K562 (cell line): ENCODE measurements around the gene DNAJB2. TPM values are rescaled to one million over a fixed set of nuclear protein-coding genes. Genes with fewer than 3 reads are reported as not detected.

ENCODE experiments used
- ARNT ChIP-seq, 2 experiments: fragments of 450-650 bp; IDR thresholded peaks; 2 replicates each; pipeline ENCODE4 v1.6.1; 2016; ENCODE audit warnings: mild to moderate bottlenecking in 1 of 2
- CC2D1A ChIP-seq: fragments of 450-650 bp; IDR thresholded peaks from 2 replicates; pipeline ENCODE4 v1.6.1; 2017; ENCODE audit warnings: mild to moderate bottlenecking
- CREM ChIP-seq: IDR thresholded peaks from 2 replicates; pipeline ENCODE4 v1.6.1; 2014; ENCODE audit warnings: antibody characterized with exemption, low read depth
- DACH1 ChIP-seq: fragments of 450-650 bp; IDR thresholded peaks from 2 replicates; pipeline ENCODE4 v1.6.1; 2018; ENCODE audit not compliant: partially characterized antibody
- EHMT2 ChIP-seq: fragments of 450-650 bp; IDR thresholded peaks from 2 replicates; pipeline ENCODE4 v1.6.1; 2018; ENCODE audit warnings: antibody characterized with exemption
- ELF1 ChIP-seq: fragments of 200-800 bp; sonication (Bioruptor generic); IDR thresholded peaks from 2 replicates; pipeline ENCODE4 v1.6.1; 2016; ENCODE audit warnings: missing genetic modification characterization, missing compliant biosample characterization
- GTF2A2 ChIP-seq: IDR thresholded peaks from 2 replicates; pipeline ENCODE4 v1.6.1; 2016; ENCODE audit warnings: mild to moderate bottlenecking, missing genetic modification characterization, missing compliant biosample characterization
- HIVEP1 ChIP-seq: fragments of 250-450 bp; sonication (Bioruptor Pico); IDR thresholded peaks from 2 replicates; pipeline ENCODE4 v1.4.0; 2020; ENCODE audit warnings: mild to moderate bottlenecking
- HMBOX1 ChIP-seq: sonication (generic); IDR thresholded peaks from 2 replicates; pipeline ENCODE4 v1.6.1; 2016
- JUND ChIP-seq, 2 experiments: IDR thresholded peaks; 2 replicates in 1 of 2; 3 replicates in 1 of 2; pipeline ENCODE4 v1.6.1; 2011; ENCODE audit warnings: borderline replicate concordance in 2 of 2, low read depth in 2 of 2, low read length in 2 of 2, improper control_type of control experiment in 1 of 2, missing biosample characterization in 1 of 2, missing genetic modification characterization in 1 of 2, missing genetic modification reagents in 1 of 2
- MAFF ChIP-seq: IDR thresholded peaks from 2 replicates; pipeline ENCODE4 v1.6.1; 2012; ENCODE audit warnings: low read length, improper control_type of control experiment
- MEIS2 ChIP-seq: fragments of 450-650 bp; IDR thresholded peaks from 2 replicates; pipeline ENCODE4 v1.6.1; 2014; ENCODE audit warnings: mild to moderate bottlenecking; ENCODE audit not compliant: partially characterized antibody
- NELFE ChIP-seq: IDR thresholded peaks from 2 replicates; pipeline ENCODE4 v1.6.1; 2011; ENCODE audit warnings: mild to moderate bottlenecking; ENCODE audit not compliant: insufficient read depth, insufficient read length
- NFRKB ChIP-seq: fragments of 450-650 bp; IDR thresholded peaks from 2 replicates; pipeline ENCODE4 v1.6.1; 2016; ENCODE audit warnings: low read depth
- PHTF2 ChIP-seq: fragments of 250-450 bp; sonication (Bioruptor Pico); IDR thresholded peaks from 2 replicates; pipeline ENCODE4 v1.5.0; 2021; ENCODE audit warnings: mild to moderate bottlenecking
- REST ChIP-seq, 2 experiments: fragments of 450-650 bp; formaldehyde crosslinking in 1 of 2; IDR thresholded peaks; 2 replicates each; pipeline versions ENCODE4 v1.4.0 to v1.6.1; 2014 to 2020; ENCODE audit warnings: mild to moderate bottlenecking in 2 of 2, borderline replicate concordance in 1 of 2, low read depth in 1 of 2
- SMC3 ChIP-seq: conservative IDR thresholded peaks from 2 replicates; pipeline ENCODE4 v1.6.1; 2011; ENCODE audit warnings: low read depth, low read length, improper control_type of control experiment; ENCODE audit not compliant: insufficient read depth
- YY1 ChIP-seq, 3 experiments: IDR thresholded peaks; 2 replicates each; pipeline ENCODE4 v1.6.1; 2011; ENCODE audit warnings: low read length in 2 of 3, mild to moderate bottlenecking in 2 of 3, moderate library complexity in 2 of 3, borderline replicate concordance in 1 of 3, control low read depth in 1 of 3, low read depth in 1 of 3; ENCODE audit not compliant: insufficient read depth in 3 of 3, insufficient replicate concordance in 2 of 3, control insufficient read depth in 1 of 3, insufficient read length in 1 of 3; ENCODE audit errors: extremely low read depth in 1 of 3
- polyA plus RNA-seq, 8 experiments: library from polyadenylated mRNA; depleted of rRNA in 4 of 8; stranded (reverse) in 5 of 8; unstranded in 3 of 8; fragments of >200 nt; fragmentation: Nextera tagmentation in 2 of 8; fragmentation: Illumina TruSeq in 1 of 8; extraction: Ambion mirVana in 2 of 8; extraction: Trizol in 1 of 8; gene quantifications; 2 replicates each; pipeline versions ENCODE4 v1.2.1 to v1.2.3, GENCODE V29; 2011 to 2014; ENCODE audit warnings: inconsistent platforms in 1 of 8, missing spikeins in 1 of 8
- total RNA-seq, 7 experiments: library from RNA; depleted of rRNA in 6 of 7; stranded (reverse); fragments of >200 nt in 6 of 7; fragmentation: Illumina TruSeq in 2 of 7; extraction: Trizol in 2 of 7; gene quantifications; 2 replicates each; pipeline versions ENCODE4 v1.2.1 to v1.2.3, GENCODE V29; 2011 to 2021; ENCODE audit warnings: low replicate concordance in 1 of 7

DNAJB2 gene
- total and polyA plus RNA-seq, 9 of the 15 experiments (the other 6 are each of a cell fraction or from before 2014, with no cell fraction given): 0.08 to 3.0 (median 2.2) TPM; not detected in 1

GRCh38 chr2:219277703-219278654 lies 1.2 kb upstream of the DNAJB2 start (continued):
- TF ChIP-seq ELF1 (0 out of 2 replicates have a peak, but pooled peaks have one; percentile 3), ARNT (IDR thresholded peaks at IDR 0.05) (no peak), MAFF (no peak), HIVEP1 (CRISPR knock-in tag) (no peak), NELFE (no peak), NFRKB (0 out of 2 replicates have a peak, but pooled peaks have one; percentile 18), REST (IDR thresholded peaks at IDR 0.05; ENCODE audit: borderline replicate concordance) (peak; percentile 59), REST (CRISPR knock-in tag; IDR thresholded peaks at IDR 0.05; ENCODE audit: low read depth) (no peak; the same call in 1 of the 2 replicates), EHMT2 (no peak), HMBOX1 (0 out of 2 replicates have a peak, but pooled peaks have one; percentile 36), GTF2A2 (tag) (no peak), DACH1 (no peak), PHTF2 (CRISPR knock-in tag) (no peak), CC2D1A (peak; percentile 42; the same call in 1 of the 2 replicates), SMC3 (peak; percentile 48; the same call in 1 of the 2 replicates), JUND (IDR thresholded peaks at IDR 0.05; ENCODE audit: borderline replicate concordance, low read depth, low read length) (no peak), JUND (tag; IDR thresholded peaks at IDR 0.05; ENCODE audit: borderline replicate concordance, low read depth, low read length) (peak; percentile 39; the same call in 1 of the 3 replicates), MEIS2 (peak; percentile 2), CREM (peak; percentile 49), YY1 (IDR thresholded peaks at IDR 0.05; ENCODE audit: borderline replicate concordance in 1 of 3, control insufficient read depth in 1 of 3, extremely low read depth in 1 of 3, insufficient read depth in 3 of 3, insufficient read length in 1 of 3, insufficient replicate concordance in 2 of 3, low read depth in 1 of 3, low read length in 2 of 3) (peak in 1 of 3 experiments; percentile 32)
